GM21526 (cell line): ENCODE results near the gene AHRR.
"Not testable (repeated sequence)": the region's sequence is repeated elsewhere in the genome, so short reads cannot be mapped to it uniquely, and the experiment has no call there.

Experiments
- ATAC-seq: cut with Tn5 transposase; IDR thresholded peaks from one replicate; pipeline ENCODE4 v1.9.1; 2021; ENCODE audit warnings: moderate library complexity; ENCODE audit not compliant: unreplicated experiment, low FRiP score

Gene AHRR

GRCh38 chr5:362978-363765, 41.7 kb downstream of the AHRR start:
- ATAC-seq, result no peak

- no peak for ATAC-seq
These were observed 43.0 kb downstream of the AHRR start for GRCh38 chr5:364497-364896.

GRCh38 chr5:366541-367357, 45.2 kb downstream of the AHRR start:
- no peak for ATAC-seq

GRCh38 chr5:367358-368130, 46.0 kb downstream of the AHRR start:
- no peak for ATAC-seq

- ATAC-seq, result peak; percentile 44
These were observed 46.9 kb downstream of the AHRR start for GRCh38 chr5:368183-369084.

GRCh38 chr5:369151-369868, 47.8 kb downstream of the AHRR start:
- no peak for ATAC-seq

GRCh38 chr5:369869-370236, 48.3 kb downstream of the AHRR start:
- not testable (repeated sequence) for ATAC-seq

GRCh38 chr5:370311-370958, 48.9 kb downstream of the AHRR start:
- ATAC-seq, result no peak

- ATAC-seq, result no peak
These were observed 49.7 kb downstream of the AHRR start for GRCh38 chr5:370959-371810.

GRCh38 chr5:371811-372555, 50.5 kb downstream of the AHRR start:
- ATAC-seq, result no peak

- ATAC-seq, result no peak
These were observed 51.1 kb downstream of the AHRR start for GRCh38 chr5:372556-372995.

GRCh38 chr5:372996-373709, 51.6 kb downstream of the AHRR start:
- peak; percentile 2 for ATAC-seq

- peak; percentile 22 for ATAC-seq
These were observed 52.4 kb downstream of the AHRR start for GRCh38 chr5:373710-374602.

GRCh38 chr5:374631-375335, 53.3 kb downstream of the AHRR start:
- ATAC-seq, result no peak

GRCh38 chr5:375336-375920, 53.9 kb downstream of the AHRR start:
- ATAC-seq, result no peak
